Karpas-422 (cell line): ENCODE results near the gene ASB7. TPM values are rescaled to one million over a fixed set of nuclear protein-coding genes. Genes with fewer than 3 reads are reported as not detected.

Experiments used
- DNase-seq: peaks from one replicate; pipeline ENCODE4 v3.0.0-alpha.2; 2015
- H2AFZ ChIP-seq: fragments of 200-600 bp; sonication (generic); 2 replicates; pipeline ENCODE4 v1.6.1; 2014; ENCODE audit warnings: antibody characterized with exemption, low read length, mixed read lengths
- H3K27ac ChIP-seq: fragments of 200-600 bp; sonication (generic); 2 replicates; pipeline ENCODE4 v1.5.1; 2014; ENCODE audit warnings: mild to moderate bottlenecking, low read length, moderate library complexity
- H3K27me3 ChIP-seq: fragments of 200-600 bp; sonication (generic); 2 replicates; pipeline ENCODE4 v1.6.1; 2014; ENCODE audit warnings: low read length, mixed read lengths
- H3K36me3 ChIP-seq: fragments of 200-600 bp; sonication (generic); 2 replicates; pipeline ENCODE4 v1.6.1; 2014; ENCODE audit warnings: low read length, mixed read lengths; ENCODE audit not compliant: insufficient read depth
- H3K4me1 ChIP-seq: fragments of 200-600 bp; sonication (generic); 2 replicates; pipeline ENCODE4 v1.6.1; 2014; ENCODE audit warnings: mild to moderate bottlenecking, low read length, mixed read lengths
- H3K4me2 ChIP-seq: fragments of 200-600 bp; sonication (generic); 2 replicates; pipeline ENCODE4 v1.6.1; 2014; ENCODE audit warnings: low read length, low read depth, mild to moderate bottlenecking; ENCODE audit not compliant: poor library complexity, severe bottlenecking
- H3K4me3 ChIP-seq: fragments of 200-600 bp; sonication (generic); 2 replicates; pipeline ENCODE4 v1.5.1; 2014; ENCODE audit warnings: mild to moderate bottlenecking, antibody characterized with exemption, low read length, mixed read lengths
- H3K79me2 ChIP-seq: fragments of 200-600 bp; sonication (generic); 2 replicates; pipeline ENCODE4 v1.6.1; 2014; ENCODE audit warnings: mild to moderate bottlenecking, low read length, mixed read lengths
- H3K9ac ChIP-seq: fragments of 200-600 bp; sonication (generic); 2 replicates; pipeline ENCODE4 v1.6.0; 2014; ENCODE audit warnings: low read length
- H3K9me2 ChIP-seq: fragments of 200-600 bp; sonication (generic), shearing (Covaris generic); replicated peaks from 2 replicates; pipeline ENCODE4 v1.6.0; 2014; ENCODE audit warnings: mild to moderate bottlenecking, low read length, moderate library complexity; ENCODE audit not compliant: insufficient read depth
- H3K9me3 ChIP-seq: fragments of 300-700, 200-600 bp; sonication (generic); 2 replicates; pipeline ENCODE4 v1.6.1; 2014; ENCODE audit warnings: low read length, mixed read lengths
- H4K20me1 ChIP-seq: fragments of 200-600 bp; sonication (generic); 2 replicates; pipeline ENCODE4 v1.6.1; 2014; ENCODE audit warnings: mild to moderate bottlenecking, antibody characterized with exemption, low read length, low read depth; ENCODE audit not compliant: insufficient read depth
- small RNA-seq: library from RNA; depleted of rRNA; stranded (forward); fragments of <200 nt; gene quantifications from one replicate; pipeline ENCODE3, GENCODE V24; 2014
- total RNA-seq: library from RNA; depleted of rRNA; stranded (reverse); fragments of >200 nt; shearing (Covaris generic); gene quantifications from 2 replicates; pipeline ENCODE4 v1.2.3, GENCODE V29; 2014; ENCODE audit warnings: low replicate concordance; rRNA removed

The ASB7 gene
- total RNA-seq, 1 experiment from 2014 or later, result 23.9 TPM

DNA sequence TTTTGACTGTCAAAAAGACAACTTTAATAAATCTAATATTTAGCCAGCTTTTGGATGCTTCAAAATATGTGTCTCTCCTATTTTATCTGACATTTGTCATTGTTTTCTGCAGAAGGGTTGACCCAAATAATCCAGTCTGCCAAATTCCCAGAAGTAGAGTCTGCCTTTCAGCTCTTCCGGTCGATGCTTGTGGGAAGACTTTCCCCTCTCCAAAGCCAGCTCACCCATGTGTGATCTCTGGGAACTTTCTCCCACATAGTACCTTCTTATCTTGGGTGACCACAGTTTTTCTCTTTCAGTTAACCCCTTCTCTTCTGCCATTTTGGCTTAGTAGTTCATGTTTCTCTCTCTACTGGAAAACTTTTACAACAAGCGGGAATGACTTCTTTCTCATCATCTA lies 94.1 kb downstream of the ASB7 start:
- H3K27ac ChIP-seq, result no peak overlapping the region
- no peak overlapping the region for H3K4me2 ChIP-seq
- H2AFZ ChIP-seq, result no peak overlapping the region
- DNase-seq, result no peak
- H3K9ac ChIP-seq, result no peak overlapping the region
- H3K4me1 ChIP-seq, result no peaks in the 10 kb centered on the region
- no peaks in the 10 kb centered on the region for H3K79me2 ChIP-seq
- no peaks in the 10 kb centered on the region for H3K36me3 ChIP-seq
- no peak overlapping the region for H3K4me3 ChIP-seq
- H3K9me3 ChIP-seq, result no peaks in the 10 kb centered on the region; the same call in 1 of the 2 replicates
- H3K9me2 ChIP-seq, result no peaks in the 10 kb centered on the region
- H4K20me1 ChIP-seq, result no peaks in the 10 kb centered on the region
- H3K27me3 ChIP-seq, result 0 out of 2 replicates have a peak, but pooled peaks cover 3% of the 10 kb centered on the region

Small RNA genes lying within 50 kb of the gene (small RNA-seq; reads per million reads assigned to genes)
- not detected for gene RF00019
- not detected for gene RNU6-181P

Other genes starting within 250 kb of the ASB7 start
- gene CERS3, start 73.6 kb upstream of the ASB7 start, total RNA-seq, result 0.15 TPM in 1 of 2 replicates, not detected in the other
- 8.2 and 31.7 TPM in 2 replicates for gene LINS1, start 405 bp upstream of the ASB7 start, total RNA-seq